ENCODE data around the gene TMED4. TPM values are rescaled to one million over a fixed set of nuclear protein-coding genes. Genes with fewer than 3 reads are reported as not detected.

TMED4 gene
- total RNA-seq, 1 donor from 2014 or later, result 78.0 TPM

DNA sequence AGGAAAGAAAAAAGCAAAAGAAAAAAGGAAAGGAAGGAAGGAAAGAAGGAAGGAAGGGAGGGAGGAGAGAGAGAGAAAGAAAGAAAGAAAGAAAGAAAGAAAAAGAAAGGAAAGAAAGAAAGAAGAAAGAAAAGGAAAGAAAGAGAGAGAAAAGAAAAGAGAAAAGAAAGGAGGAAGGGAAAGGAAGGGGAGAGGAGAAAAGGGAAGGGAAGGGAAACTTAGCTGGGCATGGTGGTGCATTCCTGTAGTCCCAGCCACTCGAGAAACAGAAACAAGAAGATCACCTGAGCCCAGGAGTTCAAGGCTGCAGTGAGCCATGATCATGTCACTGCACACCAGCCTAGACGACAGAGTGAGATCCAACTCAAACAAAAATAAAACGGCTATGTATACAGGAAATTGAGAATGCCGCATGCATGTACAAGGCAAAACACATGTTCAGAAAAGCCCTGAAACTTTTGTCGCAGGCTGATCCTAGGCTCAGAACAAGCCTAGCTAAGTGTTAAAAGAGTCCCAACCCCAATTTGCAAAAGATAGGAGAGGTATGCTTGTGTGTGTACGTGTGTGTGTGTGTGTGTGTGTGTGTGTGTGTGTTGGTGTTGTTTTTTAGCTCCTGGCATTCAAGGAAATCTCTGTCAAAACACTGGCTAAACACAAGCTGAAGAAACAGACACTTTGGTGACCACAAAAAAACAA, 34.3 kb downstream of the TMED4 start:
- intact Hi-C loops (cut with micrococcal nuclease), result no loop called here

- intact Hi-C loops (cut with micrococcal nuclease), result no loop called here
These were observed 40.0 kb downstream of the TMED4 start for GRCh38 chr7:44541876-44542610.

- intact Hi-C loops (cut with micrococcal nuclease), result no loop called here
These were observed 40.8 kb downstream of the TMED4 start, which contains the start of gene NPC1L1 for GRCh38 chr7:44541028-44541869. Gene NPC1L1 (minus strand): TSS chr7:44541330. CDS start chr7:44541259, 71 bp downstream.

GRCh38 chr7:44540592-44541027, 41.4 kb downstream of the TMED4 start:
- intact Hi-C loops (cut with micrococcal nuclease), result no loop called here

GRCh38 chr7:44539669-44540506, 42.1 kb downstream of the TMED4 start:
- intact Hi-C loops (cut with micrococcal nuclease), result no loop called here

DNA sequence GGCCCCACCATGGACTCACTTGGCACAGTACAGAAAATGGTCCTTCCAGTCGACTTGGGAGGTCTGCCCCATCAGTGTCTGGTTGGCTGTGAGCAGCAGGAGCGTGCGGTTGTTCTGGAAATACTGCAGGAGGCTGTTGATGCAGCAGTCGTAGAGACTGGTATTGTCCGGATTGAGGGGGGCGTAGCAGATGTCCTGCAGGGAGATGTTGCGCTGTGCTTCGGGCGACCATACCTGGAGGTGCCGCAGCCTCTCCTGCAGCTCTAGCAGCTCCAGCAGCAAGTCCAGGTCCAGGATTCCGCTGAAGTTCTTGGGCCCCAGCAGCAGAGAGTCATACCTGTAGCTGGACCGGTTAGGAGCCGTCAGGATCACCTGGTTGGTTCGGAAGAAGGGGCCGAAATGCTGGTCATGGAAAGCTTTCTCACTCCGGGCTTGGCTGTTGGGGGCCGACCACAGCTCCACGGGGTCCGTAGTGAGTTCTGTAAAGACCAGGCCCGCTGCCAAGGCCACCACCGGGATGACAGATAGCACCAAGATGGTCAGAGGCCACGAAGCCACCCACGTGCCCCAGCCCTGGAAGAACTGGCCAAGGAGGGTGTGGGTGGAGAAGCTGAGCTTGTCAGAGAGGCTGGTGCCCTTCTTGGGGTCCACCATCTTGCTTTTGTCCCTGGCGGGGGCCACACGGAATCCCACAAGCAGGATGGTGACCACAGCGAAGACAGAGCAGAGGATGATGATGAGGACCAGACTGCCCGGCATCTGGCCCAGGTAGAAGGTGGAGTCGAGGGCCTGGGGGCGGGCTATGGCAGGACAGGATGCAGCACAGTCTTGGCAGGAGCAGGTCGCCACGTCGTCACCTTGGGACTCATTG, 43.0 kb downstream of the TMED4 start:
- intact Hi-C loops (cut with micrococcal nuclease), result no loop called here

DNA sequence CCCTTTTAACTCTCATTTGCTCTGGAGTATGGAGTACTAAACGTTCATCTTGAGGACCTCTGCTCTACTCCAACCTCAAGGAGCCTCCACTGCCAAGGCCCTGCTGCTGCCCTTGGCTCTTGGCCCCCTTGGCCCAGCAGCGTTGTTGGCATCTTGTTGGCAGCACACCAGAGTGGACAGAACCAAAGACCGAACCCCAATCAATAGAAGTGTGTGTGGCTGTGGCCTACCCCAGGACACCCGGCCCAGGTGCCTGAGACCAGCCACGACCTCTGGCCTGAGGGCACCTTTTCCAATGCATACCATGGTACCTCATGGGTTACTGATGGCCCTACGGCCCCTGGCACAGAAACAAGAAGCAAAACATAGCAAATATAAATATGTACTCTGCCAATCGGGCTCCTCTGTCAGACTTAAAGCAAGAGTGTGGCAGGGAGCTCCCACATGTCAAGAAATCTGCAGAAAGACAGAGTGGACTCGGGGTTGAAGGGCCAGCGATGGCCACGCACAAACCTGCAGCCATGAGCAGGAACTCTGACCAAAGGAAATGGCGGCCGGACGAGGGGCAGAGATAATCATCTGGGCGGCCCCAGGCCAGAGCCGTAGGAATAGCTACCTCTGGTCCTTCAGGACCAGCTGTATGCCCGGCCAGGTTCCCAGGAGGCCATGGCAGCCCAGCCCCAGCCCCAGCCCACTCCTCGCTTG, 43.8 kb downstream of the TMED4 start:
- intact Hi-C loops (cut with micrococcal nuclease), result no loop called here

DNA sequence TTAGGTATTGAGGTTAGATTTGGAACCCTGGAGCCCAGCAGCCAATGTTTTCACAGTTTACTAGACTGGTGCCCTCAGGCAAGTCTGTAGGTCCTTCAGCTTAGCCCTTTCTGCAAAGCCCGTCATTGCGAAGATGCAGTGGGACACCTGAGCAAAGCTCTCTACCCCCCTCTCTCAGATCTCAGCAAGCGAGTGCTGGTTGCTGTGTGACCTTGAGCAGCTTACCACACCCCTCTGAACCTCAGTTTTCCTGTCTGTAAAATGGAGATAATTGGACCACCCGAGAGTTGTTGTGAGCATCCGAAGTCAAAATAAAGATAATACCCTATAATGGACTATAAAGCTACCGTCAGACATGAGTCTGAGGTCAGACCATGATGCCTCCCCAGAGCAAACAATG, 44.6 kb downstream of the TMED4 start:
- intact Hi-C loops (cut with micrococcal nuclease), result no loop called here

GRCh38 chr7:44536090-44536489, 45.9 kb downstream of the TMED4 start:
- intact Hi-C loops (cut with micrococcal nuclease), result no loop called here

DNA sequence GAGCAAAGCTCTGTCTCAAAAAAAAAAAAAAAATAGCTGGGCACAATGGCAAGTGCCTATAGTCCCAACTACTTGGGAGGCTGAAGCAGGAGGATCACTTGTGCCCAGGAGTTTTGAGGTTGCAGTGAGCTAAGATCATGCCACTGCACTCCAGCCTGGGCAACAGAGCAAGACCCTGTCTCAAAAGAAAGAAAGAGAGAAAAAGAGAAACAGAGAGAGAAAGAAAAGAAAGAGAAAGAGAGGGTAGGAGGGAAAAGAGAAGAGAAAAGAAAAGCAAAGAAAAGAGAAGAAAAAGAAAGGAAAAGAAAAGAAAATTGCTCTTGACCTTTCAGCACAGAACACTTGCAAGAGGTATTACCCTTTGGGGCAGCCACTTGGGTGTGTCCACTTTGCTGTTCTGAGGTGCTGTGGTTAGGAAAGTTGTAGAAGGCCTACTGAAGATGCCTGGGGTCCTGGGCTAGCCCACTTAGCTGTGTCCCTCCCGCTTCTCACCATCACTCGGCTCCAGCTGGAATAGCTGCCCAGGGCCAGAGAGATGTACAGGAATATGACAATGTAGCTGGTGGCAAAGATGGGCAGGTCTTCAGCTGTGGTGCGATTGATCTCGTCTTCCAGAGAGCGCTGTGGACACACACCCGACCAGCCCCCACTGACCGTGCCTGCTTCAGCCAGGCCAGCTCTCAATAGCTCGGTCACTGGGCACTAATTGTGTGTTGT, 46.5 kb downstream of the TMED4 start:
- intact Hi-C loops (cut with micrococcal nuclease), result no loop called here

GRCh38 chr7:44534501-44534900, 47.5 kb downstream of the TMED4 start:
- intact Hi-C loops (cut with micrococcal nuclease), result no loop called here

DNA sequence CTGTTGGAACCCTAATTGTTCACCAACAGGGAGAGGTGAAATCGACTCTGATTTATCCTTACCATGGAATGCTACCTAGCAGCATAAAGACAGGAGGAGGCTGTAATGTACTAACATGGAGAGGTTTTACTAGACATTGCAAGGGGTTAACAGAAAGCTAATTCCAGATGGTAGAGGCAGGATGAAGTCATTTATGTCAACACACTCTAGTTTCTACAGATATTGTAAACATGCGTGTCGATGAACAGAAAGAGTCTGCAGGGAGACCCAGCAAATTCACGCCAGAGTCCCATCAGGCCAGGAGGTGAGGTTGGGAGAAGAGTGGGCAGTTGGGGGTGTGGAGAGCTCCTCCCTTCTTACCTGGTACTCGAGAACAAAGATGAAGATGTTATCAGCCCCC, 47.9 kb downstream of the TMED4 start:
- intact Hi-C loops (cut with micrococcal nuclease), result no loop called here

DNA sequence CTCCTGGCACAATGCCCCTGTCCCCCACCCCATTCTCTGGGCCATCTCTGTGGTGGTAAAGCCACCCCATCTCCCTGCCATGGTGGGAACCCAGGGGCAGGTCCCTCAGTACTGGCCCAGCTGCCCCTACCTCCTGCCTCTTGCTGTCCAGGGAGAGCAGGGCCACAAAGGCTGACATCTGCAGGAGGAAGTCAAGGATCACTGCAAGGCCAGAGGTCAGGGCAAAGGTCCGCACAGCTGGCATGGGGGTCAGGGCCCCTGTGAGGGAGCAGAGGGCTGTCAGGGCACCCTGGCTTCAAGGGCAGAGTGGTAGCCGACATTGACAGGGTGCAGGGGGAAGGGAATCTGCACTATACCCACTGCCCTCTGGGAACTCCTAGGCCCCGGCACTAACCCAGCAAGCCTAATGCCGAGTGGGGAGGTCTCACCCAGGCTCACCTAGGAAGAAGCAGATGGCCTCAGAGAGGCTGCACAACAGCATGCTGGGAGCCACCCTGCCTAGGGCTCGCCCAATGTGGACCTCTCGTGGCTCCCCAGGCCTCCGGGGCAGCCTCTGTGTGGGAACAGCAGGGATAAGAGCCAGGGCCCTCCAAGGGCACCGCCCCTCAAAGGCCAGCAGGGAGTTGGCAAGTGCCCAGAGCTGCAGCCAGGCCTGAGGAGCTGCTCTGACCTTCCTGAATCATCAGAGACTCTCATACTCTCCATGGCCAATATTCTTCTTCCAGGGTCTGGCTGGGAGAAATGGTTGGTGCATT, 48.6 kb downstream of the TMED4 start:
- intact Hi-C loops (cut with micrococcal nuclease), result no loop called here

DNA sequence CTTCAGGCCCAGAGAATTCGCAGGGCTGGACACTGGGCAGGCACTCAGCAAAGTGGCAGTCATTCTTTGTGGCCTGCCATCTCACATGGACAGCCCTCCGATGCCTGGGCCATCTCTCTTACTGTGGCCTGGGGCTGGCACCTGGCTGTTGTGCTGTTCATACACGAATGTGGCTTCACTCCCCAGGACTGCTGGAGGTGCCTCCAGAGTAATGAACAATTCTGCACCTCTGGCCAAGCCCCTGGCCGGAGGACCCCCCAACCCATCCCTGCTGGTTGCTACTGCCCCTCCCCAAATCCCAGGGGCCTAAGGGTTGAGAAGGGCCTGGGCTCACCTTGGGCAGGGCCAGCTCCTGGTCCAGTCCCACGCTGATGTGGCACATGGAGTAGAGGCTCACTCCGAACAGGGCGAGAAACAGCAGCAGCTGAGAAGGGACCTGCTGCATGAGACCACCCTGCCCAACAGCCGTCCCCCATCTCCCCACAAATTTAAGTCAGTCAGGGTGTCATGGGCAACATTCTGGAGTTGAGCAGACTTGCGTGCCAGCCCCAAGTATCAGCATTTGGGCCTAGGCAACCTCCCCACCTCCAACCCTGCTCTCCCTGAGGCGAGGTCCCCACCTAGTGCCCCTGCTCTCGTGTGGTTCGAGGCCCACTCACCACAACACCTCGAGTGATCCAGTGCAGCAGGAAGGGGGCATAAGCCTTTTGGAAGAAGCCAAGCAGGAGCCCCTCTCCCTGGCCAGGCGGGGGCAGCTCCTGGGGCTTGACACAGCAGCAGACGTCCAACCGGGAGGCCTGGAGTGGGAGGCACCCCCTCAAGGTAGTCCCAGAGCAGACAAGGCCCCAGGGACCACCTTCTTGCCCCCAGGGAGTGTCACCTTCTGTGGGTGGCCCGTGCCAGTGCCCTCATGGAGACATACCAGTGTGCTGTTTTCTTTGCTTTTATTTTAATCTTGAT, 50.3 kb downstream of the TMED4 start:
- intact Hi-C loops (cut with micrococcal nuclease), result no loop called here

GRCh38 chr7:44530990-44531389, 51.0 kb downstream of the TMED4 start:
- intact Hi-C loops (cut with micrococcal nuclease), result no loop called here

All from T-helper 1 cell treated with Interleukin-12 subunit alpha and Interleukin-12 subunit beta and Interleukin-4 antibody, amounts not matched to agents 30 ng/mL and 1 ng/mL, for 36 hours (primary cell).